Endodermal cell (in vitro differentiated cells): ENCODE results near the gene ARHGDIA. TPM values are rescaled to one million over a fixed set of nuclear protein-coding genes. Genes with fewer than 3 reads are reported as not detected.

ENCODE experiments used
- DNase-seq: peaks from one replicate; pipeline ENCODE4 v3.0.0-alpha.2; 2017
- H3K27ac ChIP-seq: 2 replicates; pipeline ENCODE4 v1.5.1; 2013; ENCODE audit warnings: mild to moderate bottlenecking, low read depth, low read length, moderate library complexity
- H3K27me3 ChIP-seq: 2 replicates; pipeline ENCODE4 v1.6.1; 2013; ENCODE audit warnings: mild to moderate bottlenecking, low read length, moderate library complexity; ENCODE audit not compliant: insufficient read depth, control insufficient read depth, poor library complexity, severe bottlenecking
- H3K36me3 ChIP-seq: 2 replicates; pipeline ENCODE4 v1.7.0; 2013; ENCODE audit warnings: mild to moderate bottlenecking, low read length, moderate library complexity; ENCODE audit not compliant: control insufficient read depth, insufficient read depth
- H3K4me1 ChIP-seq: one replicate; pipeline ENCODE4 v1.7.0; 2013; ENCODE audit warnings: low read length; ENCODE audit not compliant: control insufficient read depth, insufficient read depth
- H3K4me3 ChIP-seq: 2 replicates; pipeline ENCODE4 v1.5.1; 2013; ENCODE audit warnings: mild to moderate bottlenecking, low read length, moderate library complexity
- H3K9ac ChIP-seq: 2 replicates; pipeline ENCODE4 v1.6.1; 2013; ENCODE audit warnings: mild to moderate bottlenecking, low read length, moderate library complexity; ENCODE audit not compliant: poor library complexity, severe bottlenecking; ENCODE audit errors: extremely low read depth
- H3K9me3 ChIP-seq: 2 replicates; pipeline ENCODE4 v1.6.1; 2013; ENCODE audit warnings: mild to moderate bottlenecking, low read length, moderate library complexity; ENCODE audit not compliant: control insufficient read depth
- H3K27ac Mint-ChIP-seq: 2 replicates; pipeline ENCODE4 v1.8.0; 2020; ENCODE audit warnings: mixed read lengths
- H3K27me3 Mint-ChIP-seq: 2 replicates; pipeline ENCODE4 v1.8.0; 2021; ENCODE audit warnings: mild to moderate bottlenecking, mixed read lengths; ENCODE audit not compliant: insufficient read depth
- H3K36me3 Mint-ChIP-seq: 2 replicates; pipeline ENCODE4 v1.8.0; 2020; ENCODE audit warnings: low read depth, mixed read lengths
- H3K4me1 Mint-ChIP-seq: 2 replicates; pipeline ENCODE4 v1.8.0; 2020; ENCODE audit warnings: mixed read lengths
- H3K4me3 Mint-ChIP-seq: 2 replicates; pipeline ENCODE4 v1.8.0; 2020; ENCODE audit warnings: mild to moderate bottlenecking, moderate library complexity, mixed read lengths
- H3K9me3 Mint-ChIP-seq: 2 replicates; pipeline ENCODE4 v1.8.0; 2020; ENCODE audit warnings: mild to moderate bottlenecking, mixed read lengths
- CTCF ChIP-seq: fragments of 200-600 bp; sonication (generic); conservative IDR thresholded peaks from 2 replicates; pipeline ENCODE4 v1.5.0; 2021; ENCODE audit warnings: antibody characterized with exemption, mild to moderate bottlenecking
- WGBS, 2 experiments: methylation state at CpG; one replicate each; pipeline versions ENCODE4 v1.1.5 to v1.1.7; 2013; ENCODE audit warnings: missing lambda C conversion rate in 2 of 2, mixed read lengths in 1 of 2; ENCODE audit not compliant: insufficient coverage in 1 of 2, insufficient read length in 1 of 2; 5-methylcytosine and 5-hydroxymethylcytosine counted together
- total RNA-seq, 2 donors: library from RNA; stranded (reverse); fragmentation: NEBNext Ultra II Directional in 1 of 2; extraction: Animal tissue kit (Norgen Biotek cat#: 25700) in 1 of 2; gene quantifications; 2 replicates in 1 of 2; 3 replicates in 1 of 2; pipeline ENCODE4 v1.2.1, GENCODE V29; 2021

ARHGDIA gene
- total RNA-seq, 2 donors from 2014 or later, result 240 to 254 TPM

GRCh38 chr17:81845361-81845760 is 25.8 kb downstream of the ARHGDIA start:
- Mint-ChIP-seq H3K36me3 (peaks cover 42% of the 10 kb centered on the region), H3K27ac (no peak overlapping the region)

GRCh38 chr17:81844887-81845286 is 26.2 kb downstream of the ARHGDIA start:
- no peak overlapping the region for H3K4me3 Mint-ChIP-seq
- no peak for TF ChIP-seq CTCF
- Histone ChIP-seq H3K4me3 (no peak overlapping the region), H3K4me1 (no peaks in the 10 kb centered on the region), H3K9me3 (no peaks in the 10 kb centered on the region), H3K9ac (no peak overlapping the region), H3K36me3 (peaks cover 65% of the 10 kb centered on the region), H3K27ac (no peak overlapping the region), H3K27me3 (no peaks in the 10 kb centered on the region)
- H3K27me3 Mint-ChIP-seq, result no peaks in the 10 kb centered on the region
- H3K36me3 Mint-ChIP-seq, result peaks cover 42% of the 10 kb centered on the region
- no peak for DNase-seq
- H3K4me1 Mint-ChIP-seq, result no peaks in the 10 kb centered on the region
- WGBS, 2 experiments, result 95 to 99% methylated on average over 8 to 13 of the region's 13 CpGs
- no peaks in the 10 kb centered on the region for H3K9me3 Mint-ChIP-seq
- no peak overlapping the region for H3K27ac Mint-ChIP-seq

More at GRCh38 chr17:81845361-81845760, 25.8 kb downstream of the ARHGDIA start:
- Histone ChIP-seq H3K36me3 (peaks cover 65% of the 10 kb centered on the region), H3K9me3 (no peaks in the 10 kb centered on the region), H3K27ac (no peak overlapping the region), H3K4me3 (no peak overlapping the region), H3K27me3 (no peaks in the 10 kb centered on the region), H3K9ac (no peak overlapping the region), H3K4me1 (no peaks in the 10 kb centered on the region)
- Mint-ChIP-seq H3K9me3 (no peaks in the 10 kb centered on the region), H3K27me3 (no peaks in the 10 kb centered on the region), H3K4me1 (no peaks in the 10 kb centered on the region), H3K4me3 (no peak overlapping the region)
- DNase-seq, result no peak
- no peak for TF ChIP-seq CTCF
- WGBS, 2 experiments, result 91 to 99% methylated on average over 7 to 13 of the region's 13 CpGs

GRCh38 chr17:81844327-81844851 is 26.7 kb downstream of the ARHGDIA start:
- Histone ChIP-seq H3K9me3 (no peaks in the 10 kb centered on the region), H3K4me3 (no peak overlapping the region), H3K27me3 (no peaks in the 10 kb centered on the region), H3K9ac (no peak overlapping the region), H3K27ac (no peak overlapping the region), H3K4me1 (no peaks in the 10 kb centered on the region), H3K36me3 (peaks cover 63% of the 10 kb centered on the region)
- no peak for DNase-seq
- Mint-ChIP-seq H3K4me3 (no peak overlapping the region), H3K27ac (no peak overlapping the region), H3K36me3 (peaks cover 42% of the 10 kb centered on the region), H3K27me3 (no peaks in the 10 kb centered on the region), H3K4me1 (no peaks in the 10 kb centered on the region), H3K9me3 (no peaks in the 10 kb centered on the region)
- 89 to 96% methylated on average over 11 to 14 of the region's 14 CpGs for WGBS, 2 experiments
- no peak for TF ChIP-seq CTCF
